GM12873 (cell line): ENCODE measurements around the gene PRSS35.

Source experiments
- CTCF ChIP-seq: IDR thresholded peaks from 2 replicates; pipeline ENCODE4 v1.5.1; 2012; ENCODE audit warnings: low read depth, mild to moderate bottlenecking, moderate library complexity, low read length, control low read depth; ENCODE audit not compliant: insufficient read depth; ENCODE audit errors: missing control alignments

The PRSS35 gene

DNA sequence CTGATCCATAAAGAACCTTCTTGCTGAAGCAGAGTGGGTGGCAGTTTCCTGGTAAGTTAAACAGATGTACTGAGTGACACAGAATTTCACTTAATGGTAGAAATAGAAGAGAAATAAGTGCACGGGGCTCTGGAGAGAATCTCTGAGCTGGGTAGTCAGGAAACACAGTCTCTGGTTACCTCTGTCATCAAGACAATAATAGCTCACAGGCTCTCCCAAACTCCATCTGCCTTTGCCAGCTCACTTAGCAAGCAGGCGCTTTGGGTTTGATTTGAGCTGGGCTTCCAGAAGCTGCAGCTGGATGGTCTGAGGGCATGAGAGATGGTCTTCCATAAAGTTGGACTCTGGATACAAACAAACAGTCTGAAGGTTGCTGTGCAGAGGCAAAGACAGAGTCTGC, 39.6 kb upstream of the PRSS35 start:
- TF ChIP-seq CTCF, result no peak

DNA sequence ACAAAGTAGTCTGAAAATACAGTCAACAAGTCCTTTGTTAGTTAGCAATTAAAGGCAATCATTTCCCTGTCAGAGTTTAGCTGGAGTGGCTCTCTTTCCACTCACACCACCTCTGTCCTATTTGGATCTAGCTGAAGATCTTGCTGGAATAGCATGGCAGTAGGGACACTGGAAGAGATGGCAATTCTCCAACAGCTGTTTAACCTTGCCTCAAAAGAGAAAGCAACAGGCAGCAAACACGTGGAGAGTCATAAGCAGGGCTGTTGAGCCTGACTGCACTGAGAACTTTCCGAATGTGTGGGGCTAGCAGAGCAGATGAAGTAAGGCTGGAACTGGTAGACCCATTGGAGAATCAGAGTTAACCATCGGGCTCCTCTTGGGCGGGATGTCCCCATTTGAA, 38.0 kb upstream of the PRSS35 start:
- no peak for TF ChIP-seq CTCF

DNA sequence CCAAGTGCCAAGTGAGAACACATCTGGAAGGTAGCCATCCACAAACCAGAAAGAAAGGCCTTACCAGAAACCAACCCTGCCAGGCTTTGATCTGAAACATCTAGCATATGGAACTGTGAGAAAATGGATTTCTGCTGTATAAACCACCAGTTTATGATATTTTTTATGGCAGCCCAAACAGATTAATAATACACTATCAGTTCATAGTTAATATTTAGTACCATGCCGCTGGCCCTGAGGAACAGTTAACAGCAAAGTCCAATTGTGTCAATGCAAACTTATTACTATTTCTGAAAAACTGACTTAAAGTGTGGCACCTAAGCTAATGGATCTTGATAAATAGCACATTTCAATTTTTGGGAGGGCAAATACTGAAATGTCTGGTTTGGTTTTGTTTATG, 35.4 kb upstream of the PRSS35 start:
- TF ChIP-seq CTCF, result no peak

DNA sequence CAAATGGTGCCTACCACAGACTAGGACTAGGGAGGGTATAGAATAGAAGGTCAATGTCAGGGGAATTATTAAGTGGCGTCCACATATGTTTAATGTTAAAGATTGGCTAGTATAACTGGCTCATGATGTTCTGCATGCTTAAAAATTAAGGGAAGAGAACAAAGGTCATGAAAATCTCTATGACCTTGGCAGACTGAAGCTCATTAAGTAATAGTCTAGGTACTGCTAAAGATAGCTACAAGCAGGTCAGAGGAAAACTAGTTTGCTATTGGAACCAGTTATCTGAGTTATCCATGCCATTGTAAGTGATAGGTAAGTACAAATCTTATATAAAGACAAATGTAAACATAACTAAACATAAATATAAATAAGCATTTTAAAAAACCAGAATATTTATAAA, 32.9 kb upstream of the PRSS35 start:
- TF ChIP-seq CTCF, result no peak

DNA sequence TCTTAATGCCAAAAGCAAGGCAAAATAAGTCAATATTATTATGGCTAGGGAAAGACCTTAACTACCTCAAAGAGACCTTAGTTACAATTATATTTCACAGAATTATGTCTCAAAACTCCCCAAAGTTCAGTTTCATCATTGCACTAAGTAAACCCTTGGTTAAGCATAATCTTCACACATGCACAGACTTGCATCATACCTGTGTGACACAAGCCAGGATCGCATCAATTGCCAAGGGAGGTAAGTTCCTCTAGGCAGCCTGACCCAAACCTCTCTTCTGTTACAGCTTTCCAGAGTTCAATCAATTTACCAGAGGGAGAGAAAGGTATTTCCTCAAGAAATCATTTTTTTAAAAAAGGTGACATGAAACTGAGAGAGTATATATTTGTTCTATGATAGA, 31.9 kb upstream of the PRSS35 start:
- TF ChIP-seq CTCF, result no peak

DNA sequence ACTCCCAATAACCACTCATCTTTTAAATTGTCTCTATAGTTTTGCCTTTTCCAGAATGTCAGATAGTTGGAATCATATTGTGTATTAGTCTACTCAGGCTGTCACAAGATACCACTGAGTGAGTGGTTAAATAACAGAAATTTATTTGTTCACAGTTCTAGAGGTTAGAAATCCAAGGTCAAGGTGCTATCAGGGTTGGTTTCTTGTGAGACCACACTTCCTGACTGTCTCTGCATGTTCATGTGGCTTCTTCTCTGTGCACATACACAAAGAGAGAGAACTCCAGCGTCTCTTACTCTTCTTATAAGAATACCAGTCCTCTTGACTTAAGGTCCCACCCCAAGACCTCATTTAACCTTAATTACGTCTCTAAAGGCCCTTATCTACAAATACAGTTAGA, 23.9 kb upstream of the PRSS35 start:
- TF ChIP-seq CTCF, result no peak

GRCh38 chr6:83488861-83489260, 23.5 kb upstream of the PRSS35 start:
- no peak for TF ChIP-seq CTCF

DNA sequence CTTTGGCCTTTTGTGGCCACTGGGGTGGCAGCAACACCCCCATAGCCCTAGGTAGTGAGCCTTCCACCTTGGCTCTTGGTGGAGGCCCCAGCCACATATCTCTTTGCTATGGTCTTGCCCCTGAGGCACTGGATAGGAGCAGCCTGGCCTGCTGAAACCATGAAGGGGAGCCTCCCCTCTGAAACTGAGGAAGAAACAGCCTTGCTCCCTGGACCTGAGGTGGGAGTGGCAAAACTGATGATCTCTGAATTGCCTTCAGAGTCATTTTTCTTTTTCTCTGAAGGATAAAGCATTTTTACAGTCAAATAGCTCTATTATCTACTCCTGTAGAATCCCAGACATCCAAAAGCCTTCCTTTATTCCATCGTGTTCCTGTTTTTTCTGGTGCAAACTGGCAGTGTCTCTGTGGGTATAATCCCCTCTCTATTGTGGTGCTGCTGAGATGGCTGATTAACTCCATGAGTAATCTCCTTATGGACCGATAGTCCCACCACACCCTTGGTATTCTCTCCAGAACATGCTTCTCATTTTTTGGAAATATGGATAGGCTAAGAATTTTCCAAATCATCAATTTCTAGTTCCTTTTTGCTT, 22.0 kb upstream of the PRSS35 start:
- no peak for TF ChIP-seq CTCF
